HG02970 (cell line): ENCODE measurements around the gene OSMR.

Experiments
- ATAC-seq: cut with Tn5 transposase; IDR thresholded peaks from one replicate; pipeline ENCODE4 v1.9.1; 2021; ENCODE audit warnings: mild to moderate bottlenecking, moderate library complexity, moderate number of reproducible peaks; ENCODE audit not compliant: unreplicated experiment, low FRiP score

OSMR gene

DNA sequence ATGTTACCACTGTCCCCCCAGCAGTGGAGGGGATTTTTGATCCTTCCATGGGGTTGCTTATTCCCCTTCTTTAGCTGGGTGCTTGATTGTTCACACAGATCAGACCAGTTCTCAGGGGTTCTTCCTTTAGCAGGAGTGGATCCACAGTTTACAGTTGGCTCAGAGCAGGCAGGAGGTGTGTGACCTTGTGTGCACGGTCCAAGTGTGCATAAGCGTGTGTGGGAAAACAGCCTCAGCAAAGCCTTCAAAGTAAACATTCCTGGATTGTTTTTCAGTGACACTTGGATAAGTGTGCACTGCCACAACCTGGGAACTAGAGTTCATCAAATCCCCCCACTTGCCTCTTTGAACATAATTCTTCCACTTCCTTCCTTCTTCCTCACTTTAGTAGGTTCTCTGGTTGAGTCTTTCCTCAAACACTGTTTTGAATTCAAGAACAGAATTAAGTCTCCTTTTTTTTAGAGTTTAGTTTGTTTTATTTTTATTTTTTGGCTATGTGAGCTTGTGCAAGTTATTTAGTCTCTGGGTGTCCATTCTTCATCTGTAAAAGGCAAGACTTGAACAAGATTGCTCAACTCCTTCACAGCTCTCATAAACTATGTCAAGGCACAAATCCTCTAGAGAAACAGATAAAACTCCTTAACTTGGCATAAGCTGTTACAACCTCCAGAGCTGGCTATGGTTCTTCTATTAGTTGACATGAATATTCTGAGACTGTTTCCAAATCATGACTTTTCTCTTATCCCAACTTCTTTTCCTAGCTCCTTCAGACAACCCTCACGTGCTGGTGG is 78.0 kb downstream of the OSMR start:
- no peak for ATAC-seq

- ATAC-seq, result no peak
These were observed 79.5 kb downstream of the OSMR start for GRCh38 chr5:38925154-38925925.

GRCh38 chr5:38926121-38926520 is 80.3 kb downstream of the OSMR start:
- ATAC-seq, result no peak

DNA sequence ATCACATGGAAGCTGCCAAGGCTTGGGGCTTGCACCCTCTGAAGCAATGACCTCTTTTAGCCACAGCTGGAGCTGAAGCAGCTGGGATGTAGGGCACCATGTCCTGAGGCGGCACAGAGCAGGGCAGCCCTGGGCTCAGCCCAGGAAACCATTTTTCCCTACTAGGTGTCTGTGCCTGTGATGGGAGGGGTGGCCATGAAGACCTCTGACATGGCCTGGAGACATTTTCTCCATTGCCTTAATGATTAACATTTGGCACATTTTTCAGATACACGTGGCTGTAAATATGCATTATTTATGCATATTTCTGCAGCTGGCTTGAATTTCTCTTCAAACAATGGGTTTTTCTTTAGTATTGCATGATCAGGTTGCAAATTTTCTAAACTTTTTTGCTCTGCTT is 81.7 kb downstream of the OSMR start:
- ATAC-seq, result no peak

DNA sequence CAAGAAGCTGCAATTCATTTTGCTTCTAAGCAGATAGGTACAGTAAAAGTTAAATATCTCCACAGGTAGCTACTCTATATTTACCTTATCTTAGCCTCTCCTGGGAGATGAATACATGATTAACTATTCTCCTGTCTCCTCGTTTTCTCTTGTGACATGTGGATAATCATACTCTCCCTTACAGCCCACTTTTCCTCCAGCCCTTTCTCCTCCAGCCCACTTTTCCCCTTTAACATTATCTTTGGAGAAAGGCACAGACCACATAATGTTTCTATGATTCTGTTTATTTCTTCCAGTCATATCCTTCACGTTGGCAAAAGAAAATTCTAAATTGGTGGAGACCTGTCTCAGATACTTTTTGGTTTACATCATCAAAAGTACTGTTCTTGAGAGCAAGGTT is 84.0 kb downstream of the OSMR start:
- no peak for ATAC-seq

DNA sequence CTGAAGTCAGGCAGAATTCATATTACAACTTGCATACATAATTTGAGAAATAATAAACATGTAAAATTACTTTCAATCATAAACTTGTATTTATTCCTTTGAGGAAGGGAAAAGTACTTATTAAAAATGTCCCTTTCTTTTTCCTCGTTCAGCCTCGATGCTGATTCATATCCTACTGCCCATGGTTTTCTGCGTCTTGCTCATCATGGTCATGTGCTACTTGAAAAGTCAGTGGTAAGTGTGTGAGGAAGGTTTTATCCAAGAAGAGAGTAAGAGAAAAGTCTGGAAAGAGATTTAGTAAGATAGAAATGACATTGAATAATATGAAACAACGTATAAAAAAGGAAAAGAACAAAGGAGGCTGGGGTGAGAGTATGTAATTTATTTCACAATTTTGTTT is 85.9 kb downstream of the OSMR start:
- no peak for ATAC-seq

- ATAC-seq, result no peak
These were observed 87.1 kb downstream of the OSMR start for GRCh38 chr5:38932854-38933408.

GRCh38 chr5:38935437-38935836 is 89.6 kb downstream of the OSMR start:
- ATAC-seq, result no peak

DNA sequence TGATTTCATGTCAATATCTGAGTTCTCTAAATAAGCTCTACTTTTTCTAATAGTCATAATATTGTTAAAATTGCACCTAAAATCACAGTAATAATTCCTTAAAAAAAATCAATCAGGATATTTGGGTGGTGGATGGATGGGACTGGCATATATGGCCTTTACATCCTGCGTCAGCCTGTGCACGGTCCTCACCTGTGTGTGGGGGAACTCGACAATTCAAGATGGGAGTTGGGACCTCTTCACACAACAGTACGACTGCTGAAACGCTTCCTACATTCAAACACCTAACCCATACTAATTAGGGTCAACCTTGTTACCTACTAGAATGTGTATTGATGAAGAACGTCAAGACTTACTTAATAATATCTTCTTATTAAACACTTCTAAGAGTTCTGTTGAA is 90.5 kb downstream of the OSMR start:
- no peak for ATAC-seq

- ATAC-seq, result no peak
These were observed 92.6 kb downstream of the OSMR start for GRCh38 chr5:38938424-38938823.

- no peak for ATAC-seq
These were observed 93.2 kb downstream of the OSMR start for GRCh38 chr5:38938973-38939372.

GRCh38 chr5:38940230-38940858 is 94.5 kb downstream of the OSMR start:
- no peak for ATAC-seq

GRCh38 chr5:38941912-38942311 is 96.1 kb downstream of the OSMR start:
- ATAC-seq, result no peak

- ATAC-seq, result no peak
These were observed 98.5 kb downstream of the OSMR start for GRCh38 chr5:38944282-38944681.

- no peak for ATAC-seq
These were observed 102.7 kb downstream of the OSMR start for GRCh38 chr5:38948501-38948900.

GRCh38 chr5:38953426-38954012 is 107.7 kb downstream of the OSMR start:
- no peak for ATAC-seq

- no peak for ATAC-seq
These were observed 115.9 kb downstream of the OSMR start for GRCh38 chr5:38961691-38962090.

DNA sequence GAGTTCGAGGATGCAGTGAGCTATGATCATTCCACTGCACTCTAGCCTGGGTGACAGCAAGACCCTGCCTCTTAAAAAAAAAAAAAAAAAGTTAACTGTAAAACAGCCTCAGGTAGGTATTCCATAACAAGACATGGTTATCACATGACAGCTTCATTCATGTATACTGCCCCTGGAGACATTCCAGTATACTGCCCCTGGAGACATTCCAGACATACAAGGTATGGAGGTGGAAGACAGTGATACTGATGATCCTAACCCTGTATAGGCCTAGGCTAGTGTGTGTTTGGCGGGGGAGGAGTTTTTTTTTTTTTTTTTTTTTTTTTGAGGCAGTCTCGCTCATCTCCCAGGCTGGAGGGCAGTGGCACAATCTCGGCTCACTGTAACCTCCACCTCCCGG is 122.9 kb downstream of the OSMR start:
- no peak for ATAC-seq

GRCh38 chr5:38978036-38978435 is 132.2 kb downstream of the OSMR start:
- no peak for ATAC-seq

- ATAC-seq, result no peak
These were observed 133.7 kb downstream of the OSMR start for GRCh38 chr5:38979535-38979934.
